Stomach (tissue), 9 donors: ENCODE results near the gene DEPP1. TPM values are rescaled to one million over a fixed set of nuclear protein-coding genes. Genes with fewer than 3 reads are reported as not detected.

ENCODE experiments used
- DNase-seq, 2 donors: peaks; one replicate each; pipeline versions ENCODE4 v3.0.0 to v3.0.0-alpha.2; 2013 to 2019
- H3K27ac ChIP-seq, 5 donors: fragments of 200-600 bp in 4 of 5; sonication (generic) in 4 of 5; one replicate each; pipeline ENCODE4 v1.5.1; 2013 to 2019; ENCODE audit warnings: mild to moderate bottlenecking in 1 of 5, moderate library complexity in 1 of 5
- H3K27me3 ChIP-seq, 3 donors: fragments of 200-600 bp; sonication (generic); one replicate each; pipeline ENCODE4 v1.5.1; 2017 to 2019; ENCODE audit warnings: mixed run types in 1 of 3
- H3K36me3 ChIP-seq, 4 donors: fragments of 200-600 bp; sonication (generic); 1 replicate in 3 of 4; 2 replicates in 1 of 4; pipeline ENCODE4 v1.5.1; 2016 to 2019
- H3K4me1 ChIP-seq, 4 donors: fragments of 200-600 bp; sonication (generic); one replicate each; pipeline ENCODE4 v1.5.1; 2016 to 2019
- H3K4me3 ChIP-seq, 4 donors: fragments of 200-600 bp; sonication (generic) in 3 of 4; one replicate each; pipeline ENCODE4 v1.5.1; 2016 to 2019; ENCODE audit warnings: mild to moderate bottlenecking in 1 of 4
- H3K9me3 ChIP-seq, 4 donors: fragments of 200-600 bp; sonication (generic); one replicate each; pipeline ENCODE4 v1.5.1; 2016 to 2019
- CTCF ChIP-seq, 7 experiments: fragments of 450-650 bp in 4 of 7; fragments of 200-600 bp in 3 of 7; sonication (generic) in 3 of 7; IDR thresholded peaks; one replicate each; pipeline ENCODE4 v1.5.1; 2016 to 2019; ENCODE audit warnings: antibody characterized with exemption in 7 of 7, control low read depth in 2 of 7, mild to moderate bottlenecking in 1 of 7
- EP300 ChIP-seq: sonication (generic); formaldehyde crosslinking; IDR thresholded peaks from one replicate; pipeline ENCODE4 v1.6.1; 2017; ENCODE audit warnings: antibody characterized with exemption
- POLR2A ChIP-seq, 4 donors: fragments of 450-650 bp; IDR thresholded peaks; one replicate each; pipeline ENCODE4 v1.6.1; 2016; ENCODE audit warnings: antibody characterized with exemption in 4 of 4, control low read depth in 2 of 4, mild to moderate bottlenecking in 1 of 4, moderate library complexity in 1 of 4
- POLR2AphosphoS5 ChIP-seq, 3 donors: sonication (generic); formaldehyde crosslinking; IDR thresholded peaks; one replicate each; pipeline ENCODE4 v1.6.1; 2016; ENCODE audit warnings: antibody characterized with exemption in 3 of 3
- WGBS, 5 donors: extraction: QIAGEN DNeasy Blood & Tissue Kit in 3 of 5; methylation state at CpG; one replicate each; pipeline versions ENCODE4 v1.1.5 to v1.1.7; 2013 to 2018; 5-methylcytosine and 5-hydroxymethylcytosine counted together
- intact Hi-C: fragments of 100-400 bp; cut with DNase I; formaldehyde crosslinking; loops from one replicate; pipeline ENCODE4 v1.15.1; 2023; ENCODE audit warnings: low total_unique reads
- polyA plus RNA-seq, 3 donors: library from polyadenylated mRNA; stranded (reverse); fragments of 200-250 nt; gene quantifications; one replicate each; pipeline ENCODE4 v1.2.3, GENCODE V29; 2013
- total RNA-seq, 5 donors: library from RNA; depleted of rRNA; stranded (reverse); fragments of >200 nt; gene quantifications; one replicate each; pipeline versions ENCODE4 v1.1.0 to v1.2.3, GENCODE V29; 2014 to 2016
- donor health status: healthy with polysubstance abuse.
- donor health status: Bipolar disorder and iron deficiency.
- donor health status: healthy.

DEPP1 gene
- total and polyA plus RNA-seq, 8 donors: 9.8 to 72.9 (median 31.5) TPM

GRCh38 chr10:44958196-44958897 is 20.3 kb downstream of the DEPP1 start:
- intact Hi-C loops: no loop called here
- Histone ChIP-seq H3K4me3 (peak overlapping the region; percentile 60 to 72 (median 72)), H3K9me3 (no peaks in the 10 kb centered on the region), H3K27me3 (no peaks in the 10 kb centered on the region), H3K36me3 (peaks cover 0 to 10% (median 3%) of the 10 kb centered on the region in 4 donors), H3K27ac (peak overlapping the region; percentile 56 to 96 (median 92)), H3K4me1 (peaks cover 31 to 65% (median 48%) of the 10 kb centered on the region in 4 donors)
- TF ChIP-seq EP300 (no peak), POLR2AphosphoS5 (IDR thresholded peaks at IDR 0.05) (peak in 2 of 3 donors; percentile 51 to 78)
- WGBS, 5 donors: 17 to 37% (median 21%) methylated on average over 5 of the region's 5 CpGs
- DNase-seq: peak in 1 of 2 donors; percentile 62

GRCh38 chr10:44956717-44957706 is 21.6 kb downstream of the DEPP1 start:
- Histone ChIP-seq H3K27ac (peak overlapping the region in 2 of 5 donors; percentile 47 to 92), H3K4me1 (peaks cover 29 to 52% (median 40%) of the 10 kb centered on the region in 4 donors), H3K4me3 (no peak overlapping the region), H3K27me3 (no peaks in the 10 kb centered on the region), H3K9me3 (no peaks in the 10 kb centered on the region), H3K36me3 (peaks cover 0 to 10% (median 3%) of the 10 kb centered on the region in 4 donors)
- DNase-seq: no peak
- intact Hi-C loops: no loop called here
- TF ChIP-seq CTCF (IDR thresholded peaks at IDR 0.05): no peak
- TF ChIP-seq EP300: no peak
- TF ChIP-seq POLR2A (IDR thresholded peaks at IDR 0.05): no peak
- TF ChIP-seq POLR2AphosphoS5 (IDR thresholded peaks at IDR 0.05): no peak
- WGBS, 5 donors: 90 to 94% (median 92%) methylated on average over 4 of the region's 4 CpGs

- Histone ChIP-seq H3K27me3 (no peaks in the 10 kb centered on the region), H3K27ac (peak overlapping the region in 2 of 5 donors; percentile 15 to 47), H3K4me1 (peaks cover 29 to 45% (median 36%) of the 10 kb centered on the region in 4 donors), H3K9me3 (no peaks in the 10 kb centered on the region), H3K4me3 (no peak overlapping the region), H3K36me3 (peaks cover 0 to 10% (median 3%) of the 10 kb centered on the region in 4 donors)
- TF ChIP-seq POLR2AphosphoS5 (IDR thresholded peaks at IDR 0.05) (no peak), CTCF (IDR thresholded peaks at IDR 0.05) (no peak), POLR2A (IDR thresholded peaks at IDR 0.05) (no peak)
- intact Hi-C loops: no loop called here
- no peak for DNase-seq
- WGBS, 5 donors: 93 to 98% (median 97%) methylated on average over 4 of the region's 4 CpGs
Observed at GRCh38 chr10:44956226-44956625, 22.4 kb downstream of the DEPP1 start.

- intact Hi-C loops: no loop called here
- peak overlapping the region in 1 of 5 donors; percentile 47 for H3K27ac ChIP-seq
- H3K27me3 ChIP-seq: no peaks in the 10 kb centered on the region
- no peak for TF ChIP-seq POLR2AphosphoS5 (IDR thresholded peaks at IDR 0.05)
- TF ChIP-seq POLR2A (IDR thresholded peaks at IDR 0.05): no peak
- TF ChIP-seq EP300: no peak
- no peak for TF ChIP-seq CTCF (IDR thresholded peaks at IDR 0.05)
- DNase-seq: no peak
- H3K4me1 ChIP-seq: peaks cover 24 to 39% (median 32%) of the 10 kb centered on the region in 4 donors
- WGBS, 5 donors: 66 to 89% (median 88%) methylated on average over 8 of the region's 8 CpGs
- H3K9me3 ChIP-seq: no peaks in the 10 kb centered on the region
- no peak overlapping the region for H3K4me3 ChIP-seq
- H3K36me3 ChIP-seq: peaks cover 0 to 10% (median 3%) of the 10 kb centered on the region in 4 donors
Observed at GRCh38 chr10:44955413-44956070, 23.1 kb downstream of the DEPP1 start.
